GM12874 (cell line): ENCODE results near the gene TRPV4.

ENCODE experiments used
- TF ChIP-seq, protein P1 (sequence below): IDR thresholded peaks from 2 replicates; pipeline ENCODE4 v1.5.1; 2011; ENCODE audit warnings: low read depth, mild to moderate bottlenecking, control low read depth, low read length, moderate library complexity; ENCODE audit not compliant: insufficient read depth

Gene TRPV4

DNA sequence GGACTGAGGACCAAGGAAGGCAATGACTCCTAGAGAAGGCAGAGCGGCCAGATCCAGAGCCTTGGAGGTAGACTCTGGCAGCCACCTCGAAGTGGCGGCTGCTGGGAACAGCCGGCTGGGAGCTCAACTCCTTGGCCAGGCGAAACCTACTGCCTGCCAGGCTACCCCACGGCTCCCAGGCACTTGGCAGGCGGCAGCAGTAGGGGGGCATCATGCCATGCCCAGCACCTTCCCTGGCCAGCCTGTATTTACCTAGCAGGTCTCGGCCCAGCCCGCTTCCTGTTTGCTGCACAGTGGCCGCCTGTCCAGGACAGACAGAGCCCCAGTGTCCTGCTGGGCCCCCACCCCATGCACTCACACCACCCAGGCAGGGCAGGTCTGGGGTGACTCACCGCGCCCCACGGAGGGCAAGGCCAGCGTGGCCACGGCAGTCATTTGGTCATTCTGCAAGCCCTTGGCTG lies 10.2 kb downstream of the TRPV4 start:
- TF ChIP-seq, protein P1, sequence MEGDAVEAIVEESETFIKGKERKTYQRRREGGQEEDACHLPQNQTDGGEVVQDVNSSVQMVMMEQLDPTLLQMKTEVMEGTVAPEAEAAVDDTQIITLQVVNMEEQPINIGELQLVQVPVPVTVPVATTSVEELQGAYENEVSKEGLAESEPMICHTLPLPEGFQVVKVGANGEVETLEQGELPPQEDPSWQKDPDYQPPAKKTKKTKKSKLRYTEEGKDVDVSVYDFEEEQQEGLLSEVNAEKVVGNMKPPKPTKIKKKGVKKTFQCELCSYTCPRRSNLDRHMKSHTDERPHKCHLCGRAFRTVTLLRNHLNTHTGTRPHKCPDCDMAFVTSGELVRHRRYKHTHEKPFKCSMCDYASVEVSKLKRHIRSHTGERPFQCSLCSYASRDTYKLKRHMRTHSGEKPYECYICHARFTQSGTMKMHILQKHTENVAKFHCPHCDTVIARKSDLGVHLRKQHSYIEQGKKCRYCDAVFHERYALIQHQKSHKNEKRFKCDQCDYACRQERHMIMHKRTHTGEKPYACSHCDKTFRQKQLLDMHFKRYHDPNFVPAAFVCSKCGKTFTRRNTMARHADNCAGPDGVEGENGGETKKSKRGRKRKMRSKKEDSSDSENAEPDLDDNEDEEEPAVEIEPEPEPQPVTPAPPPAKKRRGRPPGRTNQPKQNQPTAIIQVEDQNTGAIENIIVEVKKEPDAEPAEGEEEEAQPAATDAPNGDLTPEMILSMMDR: no peak

DNA sequence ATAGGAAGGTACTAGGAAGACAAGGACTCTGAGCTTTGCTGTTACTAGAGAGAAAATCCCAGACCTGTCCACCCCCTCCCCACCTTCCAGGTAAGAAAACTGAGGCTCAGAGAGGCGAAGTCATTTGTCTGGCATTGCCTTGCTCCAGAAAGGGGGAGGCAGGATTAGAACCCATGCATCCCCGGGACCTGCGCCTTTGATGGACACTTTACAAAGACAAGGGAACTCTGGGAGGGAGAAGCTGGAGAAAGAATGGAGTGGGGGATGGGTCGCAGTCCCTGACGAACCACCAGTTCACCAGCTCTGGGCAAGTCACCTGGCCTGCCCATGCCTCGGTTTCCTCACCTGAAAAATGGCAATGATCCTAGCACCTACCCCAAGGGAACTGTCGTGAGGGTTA lies 10.8 kb downstream of the TRPV4 start:
- TF ChIP-seq, protein P1: no peak

DNA sequence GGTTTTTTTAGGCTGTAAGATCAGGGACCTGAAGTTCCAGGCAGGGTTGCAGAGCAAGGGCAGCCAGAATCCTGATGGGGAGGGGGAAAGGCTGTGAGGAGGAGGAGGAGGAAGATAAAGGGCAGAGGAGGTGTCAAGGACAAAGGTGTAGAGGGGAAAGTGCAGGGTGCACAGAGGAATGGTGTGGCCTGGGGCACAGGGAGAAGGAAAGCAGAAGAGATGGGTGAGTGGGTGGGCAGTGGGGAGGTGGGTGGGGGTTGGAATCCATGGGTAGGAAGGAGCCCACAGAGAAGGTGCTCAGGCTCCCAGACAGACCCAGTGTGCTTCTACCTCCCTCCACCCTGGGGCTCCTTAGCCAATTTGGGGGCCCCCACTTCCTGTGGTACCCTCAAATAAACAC lies 11.2 kb downstream of the TRPV4 start:
- TF ChIP-seq, protein P1: no peak

DNA sequence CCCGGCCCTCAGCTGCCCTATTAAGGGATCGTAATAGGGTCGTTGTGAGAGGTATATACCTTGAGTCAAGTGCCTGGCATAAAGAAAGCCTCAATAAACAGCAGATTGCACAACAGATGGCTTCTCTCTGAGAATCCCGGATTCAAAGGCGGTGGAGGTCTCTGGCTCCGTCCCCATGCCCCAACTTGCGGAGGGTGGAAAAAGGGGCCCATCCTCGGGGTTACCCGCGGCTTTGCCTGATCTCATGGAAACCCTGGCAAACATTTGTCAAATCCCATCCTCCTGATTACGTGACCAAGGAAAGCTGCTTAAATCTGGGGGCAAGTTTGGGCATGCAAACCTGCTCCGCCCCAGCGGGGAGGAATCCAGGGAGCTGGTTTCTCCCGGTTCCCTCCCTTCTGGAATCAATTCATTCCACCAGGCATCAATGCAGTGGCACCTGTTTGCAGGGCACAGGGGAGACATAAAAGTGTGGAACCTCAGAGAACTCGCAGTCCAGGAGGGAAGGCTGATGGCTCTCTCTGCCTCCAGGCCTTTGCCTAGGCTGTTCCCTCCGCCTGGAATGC lies 12.3 kb downstream of the TRPV4 start:
- TF ChIP-seq, protein P1: no peak

DNA sequence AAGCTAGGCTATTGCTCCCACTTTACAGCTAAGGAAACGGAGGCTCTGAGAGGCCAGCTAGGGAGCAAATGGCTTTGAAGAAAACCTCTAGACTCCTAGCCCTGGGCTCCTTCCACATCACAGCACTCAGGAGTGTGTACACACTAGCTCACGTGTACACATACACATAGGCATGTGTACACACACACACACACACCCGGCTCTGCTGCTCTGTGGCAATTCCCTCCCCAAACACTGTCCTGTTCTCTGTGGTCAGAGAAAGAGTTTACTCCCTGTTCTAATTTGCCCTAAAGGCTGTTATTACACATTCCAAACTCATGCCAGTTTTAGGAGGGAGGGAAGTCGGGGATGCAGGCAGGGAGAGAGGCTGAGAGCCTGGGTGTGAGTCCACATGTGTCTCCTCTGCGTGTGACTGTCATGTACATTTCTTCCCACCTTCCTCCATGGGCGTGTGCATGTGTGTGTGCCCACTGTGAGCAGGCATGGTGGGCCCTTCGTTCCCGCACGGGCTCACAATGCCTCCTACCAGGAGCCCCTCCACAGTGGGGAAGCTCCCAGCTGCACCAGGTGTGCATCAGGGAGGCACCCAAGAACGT lies 14.2 kb downstream of the TRPV4 start:
- TF ChIP-seq, protein P1: no peak

DNA sequence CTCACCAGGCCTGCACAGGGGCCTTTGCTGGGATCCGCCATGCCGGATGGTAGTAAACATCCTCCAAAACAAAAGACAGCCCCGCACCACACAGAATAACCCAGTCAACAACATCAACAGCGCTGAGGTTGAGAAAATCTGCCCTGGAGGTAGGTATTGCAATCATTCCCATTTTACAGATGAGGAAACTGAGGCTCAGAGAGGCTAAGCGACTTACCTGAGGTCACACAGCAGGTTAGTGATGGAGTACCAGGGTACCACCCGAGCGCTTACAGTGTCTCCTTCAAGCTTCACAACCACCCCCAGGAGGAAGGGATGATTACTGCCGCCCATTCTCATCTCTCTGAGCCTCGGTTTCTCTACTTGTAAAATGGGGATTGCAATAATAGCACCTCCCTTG lies 14.9 kb downstream of the TRPV4 start:
- TF ChIP-seq, protein P1: no peak

DNA sequence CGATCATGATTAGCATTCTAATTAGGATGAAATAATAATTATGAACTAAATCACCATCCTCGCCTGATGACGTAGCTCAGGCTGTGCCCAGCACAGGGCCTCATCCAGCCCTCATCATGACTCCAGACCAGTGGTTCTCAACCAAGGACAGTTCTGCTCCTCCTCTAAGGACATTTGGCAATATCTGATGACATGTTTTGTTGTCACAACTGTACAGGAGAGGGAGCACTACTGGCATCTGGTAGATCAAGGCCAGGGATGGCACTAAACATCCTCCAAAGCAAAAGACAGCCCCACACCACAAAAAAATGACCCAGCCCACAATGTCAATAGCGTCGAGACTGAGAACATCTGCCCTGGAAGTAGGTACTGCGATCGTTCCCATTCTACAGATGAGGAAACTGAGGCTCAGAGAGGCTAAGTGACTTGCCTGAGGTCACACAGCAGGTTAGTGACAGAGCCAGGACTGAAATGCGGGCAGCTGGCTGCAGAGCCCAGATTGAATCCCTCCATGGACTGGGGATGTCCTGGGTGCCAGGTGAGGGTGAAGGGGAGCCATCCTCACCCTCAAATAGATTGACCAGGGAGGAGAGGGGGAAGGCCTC lies 15.5 kb downstream of the TRPV4 start:
- TF ChIP-seq, protein P1: no peak
